NCI-H2029 (cell line): ENCODE measurements around the gene GABRG1.

Source experiments
- DNase-seq: peaks from one replicate; lab custom pipeline; 2025; lab: John Stamatoyannopoulos, UW

The GABRG1 gene

GRCh38 chr4:46123913-46124755 lies at the start of gene GABRG1:
TSS of gene GABRG1 (minus strand) at chr4:46124054. CDS start at chr4:46123913, 141 bp downstream.
- no peak for DNase-seq

GRCh38 chr4:46146993-46147392 lies 23.1 kb upstream of the GABRG1 start:
- no peak for DNase-seq

DNA sequence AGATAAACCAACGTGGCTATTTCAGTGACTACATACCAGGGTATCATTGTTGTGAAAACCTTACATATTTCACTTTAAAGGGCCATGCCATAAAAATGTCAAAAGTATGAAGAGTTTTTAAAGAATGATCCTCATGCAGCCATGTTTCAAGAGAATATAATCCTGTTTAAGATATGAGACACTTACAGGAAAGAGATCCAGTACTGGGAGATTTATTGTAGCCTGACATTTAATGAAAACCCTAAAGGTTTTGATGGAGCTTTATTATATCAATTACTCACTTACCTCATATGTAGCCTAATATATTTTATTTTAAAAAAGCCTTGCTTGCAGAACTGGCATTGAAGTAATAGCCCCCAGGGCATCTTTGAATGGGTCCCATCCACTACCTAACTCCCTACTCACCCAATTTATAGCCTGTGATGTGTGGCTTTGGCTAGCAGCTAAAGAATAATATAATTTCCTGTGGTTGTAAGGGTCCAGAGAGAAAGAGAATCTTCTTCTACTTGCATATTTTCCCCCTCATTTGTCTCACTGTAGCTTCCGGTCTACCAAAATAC lies 7.7 kb upstream of the GABRG1 start:
- DNase-seq = no peak

DNA sequence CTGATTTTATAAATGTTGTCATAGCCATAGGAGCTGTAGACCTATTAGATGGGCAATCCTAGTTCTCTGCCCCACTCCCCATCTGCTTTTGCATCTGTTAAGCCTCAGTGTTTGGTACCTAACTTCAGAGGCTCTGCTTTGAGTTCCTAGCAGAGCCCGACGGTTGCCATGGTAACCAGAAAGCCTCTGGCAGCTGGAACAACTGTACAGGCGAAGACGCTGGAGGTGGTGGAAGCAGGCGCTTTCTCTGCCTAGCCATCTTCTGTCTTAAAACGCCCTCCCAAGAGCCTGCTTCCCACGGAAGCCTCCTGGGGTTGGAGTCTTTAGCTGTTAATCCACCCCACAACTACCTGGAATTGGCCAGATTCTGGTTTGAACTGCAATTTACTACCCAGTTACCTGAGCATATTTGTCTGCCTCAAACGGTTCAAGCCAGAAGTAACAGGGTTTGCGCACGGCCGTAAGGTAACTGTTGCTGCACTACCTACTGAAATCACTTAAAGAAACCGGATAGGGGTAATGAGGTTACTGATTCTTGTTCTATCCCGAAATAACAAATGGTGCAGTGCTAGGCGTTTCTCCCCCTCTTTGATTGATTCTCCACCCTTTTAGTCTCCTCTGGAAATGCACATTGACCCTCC lies 1.0 kb upstream of the GABRG1 start:
- DNase-seq = no peak

GRCh38 chr4:46081674-46082073 lies 42.2 kb downstream of the GABRG1 start:
- no peak for DNase-seq

GRCh38 chr4:46081248-46081647 lies 42.6 kb downstream of the GABRG1 start:
- DNase-seq = no peak

DNA sequence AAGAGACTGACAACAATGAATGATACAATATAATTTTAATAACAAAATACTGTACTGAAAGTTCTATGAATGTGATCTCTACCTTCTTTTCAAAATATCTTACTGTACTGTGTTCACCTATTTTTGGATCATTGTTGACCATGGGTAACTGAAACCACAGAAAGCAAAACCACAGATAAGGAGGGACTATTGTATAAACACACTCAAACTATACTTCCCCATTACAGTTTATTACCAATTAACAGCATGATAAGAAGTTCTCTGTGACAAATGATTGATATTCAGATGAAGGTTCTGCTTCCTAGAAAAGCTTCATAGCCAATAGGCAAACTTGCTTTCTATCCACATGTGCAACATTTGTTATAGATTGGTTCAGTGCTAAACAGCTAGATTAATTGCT lies 50.1 kb downstream of the GABRG1 start:
- DNase-seq = no peak

DNA sequence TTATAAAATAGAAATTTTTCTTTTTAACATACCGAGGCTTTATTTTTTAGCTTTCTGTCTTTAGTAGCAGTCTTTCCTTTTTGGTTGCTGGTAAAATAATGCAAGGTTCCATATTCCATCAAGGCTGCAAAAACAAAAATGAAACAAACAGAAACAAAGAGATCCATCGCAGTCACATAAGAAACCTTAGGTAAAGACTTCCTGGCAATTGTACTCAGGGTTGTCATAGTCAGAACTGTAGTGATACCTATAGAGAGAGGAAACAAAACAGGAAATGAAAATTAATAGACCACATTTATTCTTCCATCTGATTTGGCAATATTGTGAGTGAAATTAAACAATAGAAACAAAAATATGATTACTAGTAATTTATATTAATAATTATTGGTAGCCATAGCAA lies 72.5 kb downstream of the GABRG1 start:
- no peak for DNase-seq

- no peak for DNase-seq
Observed at GRCh38 chr4:46032056-46032455, 91.8 kb downstream of the GABRG1 start.

DNA sequence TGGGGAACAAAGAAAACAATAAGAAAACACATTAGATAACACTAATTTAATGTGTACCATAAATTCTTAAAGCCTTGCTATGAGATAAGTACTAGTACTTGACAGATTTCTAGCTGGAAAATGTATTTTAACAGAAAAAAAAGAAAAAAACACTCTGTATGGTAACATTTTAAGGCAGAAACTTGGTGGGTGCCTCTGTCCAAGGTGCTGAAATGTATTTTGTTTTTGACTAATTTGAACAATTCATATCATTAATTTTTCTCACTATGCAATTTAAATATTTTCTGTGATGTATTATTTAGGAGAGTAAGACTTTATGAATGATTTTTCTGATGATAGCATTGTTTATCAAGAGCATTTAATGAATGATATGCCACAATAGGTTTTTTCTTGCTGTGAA lies 107.5 kb downstream of the GABRG1 start:
- DNase-seq = no peak

DNA sequence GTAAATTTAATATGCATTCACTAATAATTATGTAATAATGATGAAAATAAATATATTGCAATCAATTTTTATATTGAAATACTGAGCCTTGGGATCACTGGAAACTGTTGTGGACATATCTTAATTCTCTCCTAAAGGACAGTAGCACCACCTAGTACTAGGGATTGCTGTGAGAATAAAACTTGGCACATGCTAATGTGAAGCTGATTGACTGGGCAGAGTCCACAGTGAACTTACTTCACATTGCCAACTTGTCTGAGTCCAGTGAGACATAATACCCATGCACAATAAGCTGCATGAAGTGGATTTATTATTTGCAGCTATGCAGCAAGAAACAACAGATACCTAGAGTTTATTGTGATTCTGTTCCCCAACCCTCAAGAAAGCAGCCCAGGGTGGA lies 131.1 kb downstream of the GABRG1 start:
- no peak for DNase-seq

DNA sequence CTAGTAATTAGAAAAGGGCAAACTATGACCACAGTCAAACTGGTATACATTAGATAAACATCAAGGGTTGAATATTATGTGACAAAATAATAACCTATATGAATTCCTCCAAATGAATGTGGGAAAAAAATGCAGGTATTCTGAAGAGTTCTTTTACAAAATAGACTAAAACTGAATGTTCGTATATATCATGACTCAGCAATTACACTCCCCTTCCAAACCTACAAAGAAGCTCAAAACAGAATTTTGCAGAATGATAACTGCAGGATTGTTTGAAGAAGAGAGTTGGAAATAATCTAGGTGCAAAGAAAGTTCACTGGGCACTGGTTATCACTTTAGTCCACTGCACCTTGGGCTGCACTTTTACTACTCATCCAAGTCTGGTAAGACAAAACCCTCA lies 134.1 kb downstream of the GABRG1 start:
- DNase-seq = no peak

DNA sequence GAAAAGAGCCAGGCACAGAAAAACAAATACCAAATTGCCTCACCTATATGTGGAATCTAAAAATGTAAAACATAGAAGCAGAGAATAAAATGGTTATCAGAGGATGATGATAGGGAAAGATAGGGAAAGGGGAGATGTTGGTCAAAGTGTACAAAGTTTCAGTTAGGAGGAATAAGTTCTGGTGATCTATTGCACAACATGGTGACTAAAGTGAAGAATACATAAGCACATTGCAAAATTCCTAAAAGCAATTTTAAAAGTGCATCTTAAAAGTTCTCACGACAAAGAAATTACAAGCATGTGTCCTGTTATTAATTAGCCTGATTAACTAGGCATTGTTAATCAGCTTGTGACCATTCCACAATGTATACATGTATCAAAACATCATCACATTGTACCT lies 136.0 kb downstream of the GABRG1 start:
- no peak for DNase-seq
